Suppressor macrophage treated with lipopolysaccharide for 1 hour (primary cell): Measurements from ENCODE around the gene LMNB1.
A peak's percentile ranks its signal among the peaks of the same experiment; 100 is the strongest.

Experiments
- DNase-seq, 3 donors: peaks; one replicate each; pipeline ENCODE4 v3.0.0-alpha.2; 2020 to 2022

The LMNB1 gene

DNA sequence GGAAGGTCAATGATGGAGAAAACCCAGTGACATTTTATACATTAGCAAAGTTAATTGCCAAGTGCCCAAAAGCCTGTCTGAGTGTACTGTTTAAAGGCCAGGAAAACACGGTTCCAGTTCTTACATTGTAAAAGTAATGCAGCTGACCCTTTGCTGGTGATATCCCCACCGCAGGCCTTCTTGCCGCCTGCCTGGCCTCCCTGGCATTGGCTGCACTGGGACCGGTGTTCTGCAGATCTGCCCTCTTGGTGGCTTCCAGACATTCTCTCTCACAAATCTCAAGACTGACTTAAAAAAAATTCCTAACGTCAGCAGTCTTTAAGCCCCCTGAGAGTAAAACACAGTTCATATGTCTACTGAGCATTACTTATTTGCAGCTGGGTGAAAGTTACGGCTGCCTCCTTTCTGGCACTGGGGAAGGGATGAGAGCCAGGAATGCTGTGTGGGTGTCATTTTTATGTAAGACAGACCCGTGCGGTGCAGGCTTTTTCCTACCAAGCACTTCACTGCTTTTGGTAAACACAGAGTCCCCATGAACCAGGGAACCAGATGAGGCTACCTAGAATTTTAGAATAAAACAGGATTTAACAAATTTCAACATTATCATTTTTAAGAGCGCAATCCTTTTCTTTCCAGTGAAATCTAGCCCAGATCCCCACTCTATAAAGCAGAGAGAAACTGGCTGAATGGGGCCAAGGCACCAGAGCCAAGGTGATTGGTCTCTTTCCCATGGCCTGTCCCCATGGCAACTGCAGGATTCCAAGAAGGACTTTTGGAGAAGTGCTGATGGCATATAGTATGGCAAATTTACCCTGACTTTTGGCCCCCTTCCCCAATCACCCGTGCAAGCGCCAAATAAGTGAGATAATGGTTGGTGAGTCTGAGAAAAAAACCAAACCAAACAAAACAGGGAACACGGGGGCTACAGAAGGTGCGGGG is 80.8 kb downstream of the LMNB1 start:
- no peak for DNase-seq

DNA sequence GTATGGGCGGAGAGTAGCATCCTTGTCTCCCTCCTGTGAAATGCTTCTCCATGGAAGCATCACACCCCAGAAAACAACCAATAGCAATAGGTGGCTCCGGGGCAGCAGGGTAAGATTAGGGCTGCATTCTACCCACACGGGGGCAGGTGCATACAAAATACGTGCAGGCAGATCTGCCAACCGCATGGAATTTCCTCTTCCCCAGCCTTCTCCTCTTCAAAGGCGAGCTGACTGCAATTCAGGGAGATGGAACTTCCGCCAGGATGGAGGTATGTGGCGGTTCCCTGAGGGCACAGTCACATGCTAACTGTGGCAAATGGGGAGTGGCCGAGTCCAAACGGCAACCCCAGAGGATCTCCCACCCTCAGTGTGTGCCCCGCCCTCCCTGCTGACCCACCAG is 81.5 kb downstream of the LMNB1 start:
- DNase-seq = no peak

DNA sequence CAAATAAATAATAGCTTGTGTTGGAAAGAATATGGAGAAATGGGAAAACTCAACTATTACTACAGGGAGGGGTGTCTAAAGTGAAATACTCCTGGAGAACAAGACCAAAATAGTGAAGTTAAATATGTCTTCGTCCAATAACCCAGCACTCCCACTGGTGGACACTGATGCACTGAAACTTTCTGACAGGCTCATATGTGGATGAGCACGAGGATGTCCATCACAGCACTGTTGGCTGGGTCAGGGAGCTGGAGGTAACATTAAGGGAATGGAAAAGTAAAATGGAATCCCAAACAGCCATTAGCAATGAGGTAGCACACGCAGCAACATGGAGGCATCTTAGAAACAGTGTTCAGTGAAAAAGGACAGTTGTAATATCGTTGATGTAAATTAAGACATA is 86.5 kb downstream of the LMNB1 start:
- no peak for DNase-seq

DNA sequence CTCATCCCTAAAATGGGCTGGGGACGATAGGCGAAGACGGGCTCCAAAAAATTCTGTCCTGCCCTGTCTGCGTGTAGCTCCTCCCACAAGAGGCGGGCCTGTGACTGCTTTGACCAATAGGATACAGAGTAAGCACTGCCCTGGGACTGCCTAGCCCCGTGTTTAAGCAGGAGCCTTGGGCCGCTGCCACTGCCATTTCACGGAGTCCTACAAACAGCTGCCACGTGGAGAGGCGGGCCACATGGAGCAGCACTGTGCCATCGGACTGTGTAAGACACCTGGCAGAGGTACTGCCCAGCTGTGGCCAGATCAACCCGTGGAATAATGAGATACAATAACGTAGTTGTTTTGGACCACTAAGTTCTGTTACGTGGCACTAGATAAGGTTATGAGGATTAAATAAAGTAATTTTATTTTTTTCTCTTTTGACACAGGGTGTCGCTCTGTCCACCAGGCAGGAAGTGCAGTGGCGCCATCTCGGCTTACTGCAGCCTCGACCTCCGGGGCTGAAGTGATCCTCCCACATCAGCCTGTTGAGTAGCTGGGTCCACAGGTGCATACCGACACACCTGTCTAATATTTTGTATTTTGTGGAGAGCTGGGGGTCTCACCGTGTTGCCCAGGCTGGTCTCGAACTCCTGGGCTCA is 87.2 kb downstream of the LMNB1 start:
- no peak for DNase-seq

DNA sequence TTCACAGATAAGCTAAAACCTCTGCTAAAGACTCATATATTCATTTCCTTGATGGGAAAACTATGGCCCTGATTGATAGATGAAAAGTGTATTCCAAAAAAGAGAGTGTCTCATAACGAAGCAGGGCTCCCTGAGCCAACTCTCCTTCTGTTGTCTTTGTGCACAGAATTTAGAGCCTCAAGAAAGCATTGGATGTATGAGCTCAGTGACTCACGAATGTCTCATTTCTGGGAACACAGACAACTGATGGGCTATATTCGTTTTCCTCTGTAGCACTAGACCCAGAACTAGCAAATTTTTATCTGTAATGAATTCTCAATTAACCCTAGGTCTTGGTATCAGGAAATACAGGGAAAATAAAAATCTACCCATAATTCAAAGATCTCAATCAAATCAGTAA is 88.4 kb downstream of the LMNB1 start:
- no peak for DNase-seq

DNA sequence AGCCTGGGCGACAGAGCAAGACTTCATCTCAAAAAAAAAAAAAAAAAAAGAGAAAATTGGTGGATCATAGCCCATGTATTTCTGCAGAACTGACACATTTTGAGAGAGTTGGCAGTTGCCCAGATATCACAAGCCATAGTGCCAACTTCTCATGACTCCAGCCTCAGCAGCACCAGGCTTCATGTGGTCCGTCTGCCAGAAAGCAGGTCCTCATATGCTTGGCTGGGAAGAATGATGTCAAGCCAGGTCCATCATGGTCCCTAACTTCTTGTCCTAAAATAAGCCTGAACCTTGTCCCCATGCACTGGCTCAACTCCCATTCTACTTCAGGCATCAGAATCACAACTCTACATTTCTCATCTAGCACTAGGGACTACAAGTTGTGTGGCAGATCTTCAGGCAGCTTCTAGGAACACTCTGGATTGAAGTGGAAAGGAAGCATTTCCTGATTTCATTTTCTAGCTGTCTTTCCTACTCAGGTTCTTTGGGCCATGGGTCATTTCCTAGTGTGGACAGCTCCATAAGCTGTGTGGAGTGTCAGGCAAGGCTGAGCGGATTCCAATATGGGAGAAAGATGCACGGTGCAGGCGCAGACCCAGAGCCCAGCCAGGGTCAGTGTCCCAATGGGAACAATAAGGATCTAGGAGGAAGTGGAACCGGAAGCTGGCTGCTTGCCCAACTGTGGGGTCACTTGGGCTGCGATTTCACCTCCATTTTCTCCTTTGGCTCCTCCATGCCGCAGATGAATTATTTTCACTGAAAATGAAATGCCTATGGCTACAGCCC is 90.1 kb downstream of the LMNB1 start:
- peak in 1 of 3 donors; percentile 21 for DNase-seq

DNA sequence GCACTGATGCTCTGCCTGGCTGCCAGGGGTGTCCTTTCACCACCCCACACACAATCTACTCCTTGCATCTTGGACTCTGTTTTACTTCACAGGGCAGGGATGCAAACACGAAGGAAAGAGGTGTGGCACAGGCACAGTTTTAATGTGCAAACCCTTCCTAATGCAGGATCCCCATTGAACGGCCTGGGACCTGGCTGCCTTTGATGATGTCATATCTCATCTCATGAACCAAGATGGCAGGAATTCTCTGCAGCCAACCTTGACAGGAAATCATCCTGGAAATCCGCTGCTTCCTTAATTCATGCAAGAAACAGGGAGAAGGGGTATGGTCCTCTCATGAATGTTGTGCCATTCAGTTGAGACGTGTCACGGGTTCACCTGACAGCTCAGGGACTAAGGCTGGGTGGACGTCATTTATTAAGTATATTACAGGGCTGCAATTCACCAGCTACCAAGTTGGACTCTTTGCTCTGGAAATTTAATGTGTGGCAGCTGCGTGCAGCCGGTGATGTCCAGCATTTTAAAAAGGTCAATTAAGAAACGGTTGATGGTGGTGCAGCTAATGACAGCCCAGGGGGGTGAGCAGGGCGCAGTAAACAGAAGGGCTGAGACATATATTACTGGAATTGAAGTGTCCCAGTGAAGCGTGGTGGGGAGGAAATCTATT is 91.5 kb downstream of the LMNB1 start:
- no peak for DNase-seq

DNA sequence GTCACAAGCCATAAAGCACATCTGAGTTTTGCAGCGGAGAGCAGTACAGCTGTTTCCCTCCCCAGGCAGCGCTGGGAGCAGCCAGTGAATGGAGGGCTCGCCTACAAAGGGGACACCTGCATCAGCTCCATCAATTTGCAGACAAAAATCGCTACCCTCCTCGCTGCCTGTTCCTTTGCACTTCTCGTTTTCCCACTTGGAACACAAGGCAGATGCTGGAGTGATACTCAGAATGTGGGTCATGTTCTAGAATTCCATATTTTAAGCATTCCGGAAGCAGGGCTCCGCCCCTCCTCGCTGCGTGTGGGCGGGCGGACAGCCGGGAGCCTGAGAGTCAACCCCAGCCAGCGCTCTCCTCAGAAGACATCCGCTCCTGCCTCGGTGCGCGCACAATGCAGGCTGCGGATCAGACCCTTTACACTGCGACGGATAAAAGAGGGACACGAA is 92.1 kb downstream of the LMNB1 start:
- peak; percentile 32 to 69 (median 51) for DNase-seq

DNA sequence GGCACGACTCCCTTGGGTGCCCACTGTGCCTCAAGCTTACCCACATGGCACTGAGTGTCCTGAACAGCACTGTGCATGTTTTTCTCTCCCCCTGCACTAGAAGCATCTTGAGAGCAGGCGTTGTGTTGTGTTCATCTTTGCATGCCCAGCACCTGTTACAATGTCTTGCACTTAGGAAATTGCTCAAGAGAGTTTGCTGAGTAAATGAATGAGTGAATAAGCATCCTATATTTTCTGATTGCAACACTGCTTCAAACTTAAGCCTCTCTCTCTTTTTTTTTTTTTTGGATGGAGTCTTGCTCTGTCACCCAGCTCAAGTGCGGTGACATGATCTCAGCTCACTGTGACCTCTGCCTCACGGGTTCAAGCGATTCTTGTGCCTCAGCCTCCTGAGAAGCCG is 94.5 kb downstream of the LMNB1 start:
- DNase-seq = peak in 1 of 3 donors; percentile 12

DNA sequence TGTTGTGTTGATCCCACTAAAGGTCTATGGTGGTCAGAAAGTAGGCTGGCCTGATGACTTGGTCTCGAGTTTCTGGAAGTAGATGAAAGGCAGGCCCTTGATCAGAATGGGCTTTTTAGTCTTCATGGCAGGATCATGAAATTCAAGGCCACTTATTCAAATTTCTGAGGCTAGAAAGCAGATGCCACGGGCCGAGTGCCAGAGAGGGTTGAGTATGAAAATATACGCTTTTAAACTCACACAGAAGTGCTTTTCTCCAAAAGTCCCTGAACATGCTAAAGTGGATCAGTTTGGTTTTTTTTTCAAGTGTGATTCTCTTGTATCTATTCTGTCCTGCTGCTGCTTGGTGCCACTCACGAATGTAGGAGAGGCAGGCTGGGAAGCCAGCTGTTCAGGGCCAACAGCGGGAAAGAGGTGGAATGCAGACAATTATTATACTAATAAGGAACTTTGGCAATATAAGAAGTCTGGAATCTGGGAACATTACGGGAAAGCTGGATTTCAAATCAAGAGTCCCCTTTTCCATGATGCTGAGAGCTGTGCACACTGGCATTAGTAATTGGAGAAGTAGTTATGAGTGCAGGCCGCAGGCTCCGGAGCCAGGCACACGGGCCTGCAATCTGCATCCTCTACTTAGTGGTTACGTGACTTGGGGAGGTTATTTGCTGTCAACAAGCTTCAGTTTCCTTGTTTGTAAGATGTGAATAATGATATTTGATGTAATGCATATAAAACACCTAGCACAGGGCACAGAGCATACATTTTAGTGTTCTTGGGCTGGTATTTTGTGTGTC is 95.8 kb downstream of the LMNB1 start:
- DNase-seq = no peak

DNA sequence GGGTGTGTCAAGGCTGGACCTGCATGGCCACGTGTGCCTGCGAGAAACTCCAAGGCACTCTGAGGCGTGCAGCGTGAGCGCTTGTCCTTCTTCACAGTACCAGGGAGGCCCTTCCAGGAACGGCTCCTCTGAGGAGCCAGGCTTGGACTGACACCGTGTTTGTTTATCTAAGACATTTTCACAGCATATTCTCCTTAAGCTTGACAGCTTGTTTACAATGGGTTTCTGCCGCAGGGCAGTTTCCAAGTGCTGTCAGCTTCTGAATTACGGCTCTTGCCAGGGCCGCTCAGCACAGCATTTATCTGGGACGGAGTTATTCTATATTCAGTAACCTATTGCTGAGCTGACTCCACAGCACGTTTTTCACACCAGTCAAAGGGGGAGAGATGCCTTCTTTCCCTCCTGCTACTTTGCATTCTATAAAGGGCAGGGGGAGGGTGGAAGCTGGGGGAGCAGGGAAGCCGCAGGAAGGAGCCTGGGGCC is 98.4 kb downstream of the LMNB1 start:
- DNase-seq = no peak

DNA sequence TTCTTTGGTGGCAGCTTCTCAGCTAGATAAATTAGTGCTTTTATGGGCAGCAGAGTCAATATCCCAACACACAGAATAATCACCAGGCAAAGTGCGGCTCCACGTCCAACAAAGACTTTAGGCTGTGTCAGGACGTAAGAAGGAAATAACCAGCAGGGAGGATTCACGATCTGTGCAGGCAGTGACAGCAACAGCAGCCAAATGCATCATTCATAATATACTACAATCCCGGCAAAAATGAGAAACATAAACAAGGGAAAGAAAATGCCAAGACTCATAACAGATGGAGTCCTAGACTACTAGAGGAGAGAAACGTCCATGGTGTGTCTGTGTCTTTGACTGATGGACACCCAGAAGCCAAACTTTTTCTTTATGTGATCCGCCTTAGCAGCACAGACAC is 100.7 kb downstream of the LMNB1 start:
- DNase-seq = no peak

DNA sequence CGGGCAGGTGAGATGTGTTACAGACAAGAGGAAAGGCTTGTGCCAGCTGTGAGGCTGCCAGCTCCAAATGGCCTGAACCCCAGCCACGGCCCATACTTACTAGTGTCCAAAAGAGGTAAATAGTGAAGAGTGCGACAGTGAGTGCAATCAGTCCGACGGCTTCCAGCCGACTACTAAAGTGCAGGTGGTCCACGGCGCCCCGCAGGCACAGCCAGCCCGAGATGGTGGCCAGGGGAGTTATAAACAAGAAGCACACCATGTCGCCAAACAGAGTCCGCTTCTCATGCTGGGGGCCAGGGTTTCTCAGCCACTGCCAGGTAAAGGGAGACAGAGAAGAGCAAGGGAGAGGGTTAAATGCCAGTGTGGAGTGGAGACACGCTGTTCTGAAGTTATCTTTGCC is 101.1 kb downstream of the LMNB1 start:
- no peak for DNase-seq

DNA sequence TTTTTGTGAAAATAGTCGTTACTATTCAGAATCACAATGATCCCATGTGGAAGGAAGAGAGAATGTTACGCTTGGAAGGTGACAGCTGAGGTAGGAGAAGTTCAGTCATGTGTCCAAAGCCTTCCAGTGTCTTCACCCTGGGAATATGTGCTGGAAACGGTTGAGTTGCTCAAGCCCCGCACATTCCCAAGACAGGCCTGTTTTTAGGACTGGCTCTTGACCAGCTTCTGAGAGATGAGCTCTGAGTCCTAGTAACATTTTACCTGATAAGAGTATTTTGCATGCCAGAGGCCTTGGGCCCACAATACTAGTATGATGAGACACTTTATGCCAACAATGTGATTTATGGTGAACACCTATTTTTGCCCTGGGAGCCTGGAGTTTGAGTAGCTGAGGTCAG is 101.7 kb downstream of the LMNB1 start:
- no peak for DNase-seq

DNA sequence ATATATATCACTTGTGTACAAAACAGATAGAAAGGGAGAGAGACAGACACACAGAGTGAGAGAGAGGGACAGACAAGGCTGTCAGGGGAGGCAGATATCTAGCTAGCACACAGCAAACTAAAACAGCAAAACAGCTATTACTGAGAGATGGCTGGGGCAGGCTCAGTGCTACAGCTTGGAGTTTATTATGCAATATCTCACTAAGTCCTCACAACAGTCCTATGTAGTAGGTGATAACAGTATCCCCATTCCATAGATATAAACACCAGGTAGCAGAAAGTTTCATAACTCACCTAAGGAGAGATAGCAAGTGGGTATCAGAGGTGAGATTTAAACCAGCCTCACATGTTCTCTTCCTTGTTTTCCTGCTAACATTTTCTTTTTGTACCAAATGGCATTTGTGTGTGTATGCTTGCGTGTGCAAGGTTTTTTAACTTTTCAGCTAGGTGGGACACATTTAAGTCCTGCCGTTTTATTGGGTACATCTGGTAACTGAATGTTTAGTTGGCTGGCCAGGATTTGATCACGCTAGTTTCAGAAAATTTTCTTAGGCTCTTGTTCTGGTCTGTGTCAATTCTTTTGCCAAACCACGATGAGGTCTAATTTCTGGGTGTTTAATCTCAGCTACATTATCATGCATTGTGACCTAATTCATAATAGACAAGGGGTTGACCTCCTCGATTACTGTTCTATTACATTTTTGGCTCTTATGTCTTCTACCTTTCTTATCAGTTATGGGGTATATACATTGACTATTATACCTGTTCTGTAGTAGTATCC is 105.1 kb downstream of the LMNB1 start:
- DNase-seq = no peak

DNA sequence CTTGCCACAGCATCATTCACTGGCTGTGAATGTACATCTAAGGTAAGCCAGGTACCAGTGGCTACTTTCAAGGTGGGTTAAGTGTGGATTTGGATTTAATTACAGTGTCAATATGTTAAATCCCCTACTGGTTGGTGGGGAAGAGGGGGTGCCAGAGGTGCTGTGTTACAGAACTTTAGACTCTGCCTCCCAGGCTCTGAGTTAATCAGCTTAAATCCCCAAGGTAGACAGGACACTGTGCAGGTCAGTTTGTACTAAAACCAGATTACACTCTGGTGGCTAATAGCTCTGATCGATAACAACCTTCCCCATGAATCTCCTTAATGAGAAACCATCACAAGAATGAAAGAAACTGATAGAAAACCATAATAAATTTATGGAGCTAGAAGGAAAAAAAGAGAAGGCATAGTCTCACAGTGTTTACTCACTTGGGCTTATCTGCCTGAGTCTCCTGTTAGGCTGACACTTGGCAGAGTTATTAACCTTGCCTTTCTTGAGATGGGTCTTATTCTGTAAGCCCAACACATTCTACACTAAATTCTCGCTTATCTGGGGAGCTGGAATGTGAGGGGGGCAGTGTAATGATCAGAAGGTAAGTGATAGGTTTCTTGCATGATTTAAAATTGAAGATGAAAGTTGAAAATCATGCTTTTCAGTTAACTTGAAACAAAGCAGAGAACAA is 106.8 kb downstream of the LMNB1 start:
- no peak for DNase-seq

DNA sequence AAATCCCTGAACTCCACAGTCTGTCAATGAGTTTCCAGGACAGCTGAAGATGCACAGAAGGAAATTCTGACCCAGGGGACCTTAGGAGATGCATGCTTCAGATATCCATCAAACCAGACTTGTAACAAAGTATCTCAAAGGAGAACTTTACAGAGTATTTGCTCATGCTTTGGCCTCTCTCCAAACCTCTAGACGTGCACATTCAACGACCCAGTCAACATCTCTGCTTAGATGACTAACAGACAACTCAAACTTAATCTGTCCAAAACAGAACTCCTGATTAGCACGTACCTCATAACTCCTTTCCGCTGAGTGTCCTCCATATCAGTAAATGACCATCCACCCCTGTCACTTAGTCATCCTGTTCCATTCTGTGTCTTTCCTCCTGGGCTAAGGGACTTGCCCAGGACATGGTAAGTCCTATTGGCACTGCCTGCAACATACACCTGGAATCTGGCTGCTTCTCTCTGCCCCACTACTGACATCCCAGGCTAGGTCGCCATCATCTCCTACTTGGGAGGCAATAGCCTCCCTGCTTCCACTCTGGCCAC is 107.4 kb downstream of the LMNB1 start:
- DNase-seq = no peak
